GM10266 (cell line): Measurements from ENCODE around the gene FEZ2.

ENCODE experiments used
- DNase-seq: peaks from one replicate; pipeline ENCODE4 v3.0.0; 2012; ENCODE audit errors: extremely low spot score
- TF ChIP-seq, protein P1 (sequence below): IDR thresholded peaks from 2 replicates; pipeline ENCODE4 v1.5.1; 2012; ENCODE audit warnings: mild to moderate bottlenecking, low read depth; ENCODE audit not compliant: control insufficient read depth, insufficient read depth; ENCODE audit errors: missing control alignments

Gene FEZ2

DNA sequence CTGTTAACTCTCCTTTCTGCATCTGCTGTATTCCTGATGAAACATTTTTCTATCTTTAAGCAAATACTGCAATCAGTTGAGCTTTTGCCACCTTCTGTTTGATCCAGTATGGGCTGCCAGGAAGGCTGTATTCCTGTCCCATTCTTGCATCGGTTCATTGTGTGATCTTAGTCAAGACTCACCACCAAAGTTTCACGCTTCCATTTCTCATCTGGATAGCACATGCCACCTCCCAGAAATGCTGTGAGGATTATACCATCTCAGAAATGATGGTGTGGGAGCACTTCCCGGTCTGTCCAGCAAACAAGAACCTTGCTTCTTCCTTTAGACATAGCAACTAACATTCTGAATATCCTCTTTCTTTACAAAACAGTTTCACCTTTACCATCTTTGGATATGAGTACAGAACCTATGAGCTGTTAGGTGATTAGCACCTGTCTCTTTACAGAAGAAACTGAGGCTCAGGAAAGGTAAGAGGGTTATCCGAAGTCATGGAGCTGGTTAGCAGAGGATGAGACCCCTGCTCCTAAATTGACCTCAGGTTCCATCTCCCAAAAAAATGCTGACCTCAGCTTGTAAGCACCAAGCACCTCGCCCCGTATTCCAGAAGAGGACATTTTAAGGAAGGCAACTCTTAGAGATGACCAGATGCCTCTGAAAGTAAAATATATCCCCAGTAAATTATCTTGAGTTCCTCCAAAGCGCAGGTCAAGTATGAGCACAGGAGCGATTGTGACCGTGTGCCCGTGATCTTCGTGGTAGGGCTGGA is 56.8 kb downstream of the FEZ2 start:
- TF ChIP-seq, protein P1, sequence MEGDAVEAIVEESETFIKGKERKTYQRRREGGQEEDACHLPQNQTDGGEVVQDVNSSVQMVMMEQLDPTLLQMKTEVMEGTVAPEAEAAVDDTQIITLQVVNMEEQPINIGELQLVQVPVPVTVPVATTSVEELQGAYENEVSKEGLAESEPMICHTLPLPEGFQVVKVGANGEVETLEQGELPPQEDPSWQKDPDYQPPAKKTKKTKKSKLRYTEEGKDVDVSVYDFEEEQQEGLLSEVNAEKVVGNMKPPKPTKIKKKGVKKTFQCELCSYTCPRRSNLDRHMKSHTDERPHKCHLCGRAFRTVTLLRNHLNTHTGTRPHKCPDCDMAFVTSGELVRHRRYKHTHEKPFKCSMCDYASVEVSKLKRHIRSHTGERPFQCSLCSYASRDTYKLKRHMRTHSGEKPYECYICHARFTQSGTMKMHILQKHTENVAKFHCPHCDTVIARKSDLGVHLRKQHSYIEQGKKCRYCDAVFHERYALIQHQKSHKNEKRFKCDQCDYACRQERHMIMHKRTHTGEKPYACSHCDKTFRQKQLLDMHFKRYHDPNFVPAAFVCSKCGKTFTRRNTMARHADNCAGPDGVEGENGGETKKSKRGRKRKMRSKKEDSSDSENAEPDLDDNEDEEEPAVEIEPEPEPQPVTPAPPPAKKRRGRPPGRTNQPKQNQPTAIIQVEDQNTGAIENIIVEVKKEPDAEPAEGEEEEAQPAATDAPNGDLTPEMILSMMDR, result no peak

DNA sequence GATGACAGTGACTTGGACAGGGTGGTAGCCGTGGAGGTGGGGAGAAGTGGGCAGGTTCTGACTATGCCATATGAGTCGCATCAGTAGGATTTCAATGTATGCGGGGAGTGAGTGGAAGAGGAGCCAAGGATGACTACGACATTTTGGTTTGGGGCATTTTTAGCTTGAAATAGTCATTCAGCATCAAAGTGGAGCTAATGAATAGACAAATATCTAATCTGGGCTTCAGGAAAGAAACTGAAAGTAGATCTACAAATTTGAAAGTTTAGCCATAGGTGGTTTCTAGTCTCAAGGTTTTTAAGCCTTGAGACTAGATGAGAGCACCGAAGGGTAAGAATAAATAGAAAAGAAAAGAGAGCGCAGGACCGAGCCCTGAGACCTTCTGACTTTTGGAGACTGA is 58.3 kb downstream of the FEZ2 start:
- peak; percentile 8 for DNase-seq
- TF ChIP-seq, protein P1, result no peak

More for the DNA sequence above, 56.8 kb downstream of the FEZ2 start:
- DNase-seq, result no peak

DNA sequence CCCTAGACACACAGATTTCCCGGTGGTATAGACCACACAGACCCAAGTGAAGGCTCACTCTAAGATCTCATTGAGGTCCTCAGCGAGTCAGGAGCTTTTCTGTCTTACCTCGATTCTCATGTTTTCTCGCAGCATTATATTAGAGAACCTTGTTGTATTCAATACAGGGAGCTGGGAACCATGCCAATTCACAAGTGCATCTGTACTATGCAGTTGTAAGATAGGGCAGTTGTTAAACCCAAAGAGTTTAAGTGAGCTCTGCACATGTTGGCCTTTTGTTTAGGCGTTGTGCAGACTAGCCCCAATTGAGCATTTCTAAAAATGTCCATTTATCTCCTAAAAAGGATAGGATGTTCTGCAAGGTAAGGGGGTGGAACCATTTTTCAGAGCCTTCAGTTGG is 59.6 kb downstream of the FEZ2 start:
- DNase-seq, result no peak
- TF ChIP-seq, protein P1, result no peak

DNA sequence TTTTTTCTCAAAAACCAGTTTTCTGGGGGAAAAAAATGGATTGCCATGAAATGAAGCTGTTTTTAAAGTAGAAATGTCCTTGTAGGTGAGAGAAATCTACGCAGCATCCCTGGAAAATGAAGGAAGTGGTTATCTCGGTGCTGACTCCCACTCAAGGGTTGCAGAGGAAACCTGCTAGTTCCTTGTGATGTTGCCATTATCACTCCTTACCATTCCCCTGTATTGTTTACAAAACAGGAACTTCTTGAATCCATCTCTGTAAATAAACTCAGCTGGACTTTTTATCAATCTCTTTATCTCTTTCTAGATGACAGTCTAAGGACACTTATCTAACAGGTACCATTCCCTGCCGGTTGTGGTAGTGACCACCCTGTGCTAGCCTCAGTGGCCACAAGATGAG is 61.2 kb downstream of the FEZ2 start:
- TF ChIP-seq, protein P1, result no peak
- no peak for DNase-seq

DNA sequence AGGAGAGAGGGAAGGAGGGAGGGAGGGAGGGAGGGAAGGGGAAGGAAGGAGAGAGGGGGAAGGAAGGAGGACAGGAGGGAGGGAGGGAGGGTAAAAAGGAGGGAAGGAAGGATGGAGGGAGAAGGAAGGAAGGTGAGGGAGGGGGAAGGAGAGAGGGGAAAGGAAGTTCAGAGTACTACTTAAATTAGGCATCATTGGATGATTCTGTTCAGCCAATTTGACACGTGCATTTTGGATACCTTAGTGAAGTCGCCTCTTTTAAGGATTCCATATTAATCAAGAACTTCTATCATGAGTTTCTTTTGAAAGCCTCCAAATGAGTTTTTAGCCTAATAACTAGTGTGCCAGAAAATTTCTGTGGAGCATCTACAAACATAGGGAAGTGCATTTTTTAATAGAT is 62.9 kb downstream of the FEZ2 start:
- DNase-seq, result no peak
- TF ChIP-seq, protein P1, result no peak

DNA sequence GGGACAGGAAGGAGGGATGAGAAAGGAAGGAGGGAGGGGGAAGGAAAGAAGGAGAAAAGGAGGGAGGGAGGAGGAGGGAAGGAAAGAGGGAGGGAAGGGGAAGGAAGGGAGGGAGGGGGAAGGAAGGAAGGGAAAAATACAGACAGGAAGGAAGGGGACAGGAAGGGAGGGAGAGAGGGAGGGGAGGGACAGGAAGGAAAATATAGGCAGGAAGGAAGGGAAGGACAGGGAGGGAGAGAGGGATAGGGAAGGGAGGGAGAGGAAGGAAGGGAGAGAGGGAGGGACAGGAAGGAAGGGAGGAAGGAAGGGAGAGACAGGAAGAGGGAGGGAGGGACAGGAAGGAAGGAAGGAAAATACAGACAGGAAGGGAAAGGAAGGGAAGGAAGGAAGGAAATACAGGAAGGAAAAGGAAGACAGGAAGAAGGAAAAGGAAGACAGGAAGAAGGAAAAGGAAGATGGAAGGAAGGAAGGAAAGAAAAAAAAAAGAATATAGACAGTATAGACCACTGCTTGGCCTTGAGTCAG is 63.6 kb downstream of the FEZ2 start:
- DNase-seq, result no peak
- TF ChIP-seq, protein P1, result no peak

DNA sequence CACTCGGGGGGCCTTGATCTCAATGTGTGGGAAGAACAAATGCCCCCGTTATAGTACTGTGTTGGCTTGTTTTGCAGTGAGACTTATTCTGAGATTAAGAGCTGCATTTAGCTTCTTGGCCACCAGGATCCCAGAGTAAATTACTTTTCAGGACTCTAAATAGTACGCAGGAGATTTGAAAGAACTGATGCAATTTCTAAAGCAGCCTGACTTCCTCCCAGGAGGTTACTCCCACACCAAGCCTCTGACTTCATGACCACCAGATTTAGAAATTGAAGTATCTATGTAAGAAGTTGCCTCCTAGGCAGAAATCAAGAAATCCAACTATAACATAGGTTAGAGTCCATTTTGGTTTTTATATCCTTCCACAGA is 67.0 kb downstream of the FEZ2 start:
- TF ChIP-seq, protein P1, result no peak
- DNase-seq, result peak; percentile 25
